HG03558 (cell line): ENCODE measurements around the gene RGS19.
"Not testable (repeated sequence)": the region's sequence is repeated elsewhere in the genome, so short reads cannot be mapped to it uniquely, and the experiment has no call there.

ENCODE experiments used
- ATAC-seq: cut with Tn5 transposase; IDR thresholded peaks from one replicate; pipeline ENCODE4 v1.9.1; 2021; ENCODE audit warnings: moderate number of reproducible peaks; ENCODE audit not compliant: unreplicated experiment; ENCODE audit errors: extremely low read depth

Gene RGS19, protein sequence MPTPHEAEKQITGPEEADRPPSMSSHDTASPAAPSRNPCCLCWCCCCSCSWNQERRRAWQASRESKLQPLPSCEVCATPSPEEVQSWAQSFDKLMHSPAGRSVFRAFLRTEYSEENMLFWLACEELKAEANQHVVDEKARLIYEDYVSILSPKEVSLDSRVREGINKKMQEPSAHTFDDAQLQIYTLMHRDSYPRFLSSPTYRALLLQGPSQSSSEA

DNA sequence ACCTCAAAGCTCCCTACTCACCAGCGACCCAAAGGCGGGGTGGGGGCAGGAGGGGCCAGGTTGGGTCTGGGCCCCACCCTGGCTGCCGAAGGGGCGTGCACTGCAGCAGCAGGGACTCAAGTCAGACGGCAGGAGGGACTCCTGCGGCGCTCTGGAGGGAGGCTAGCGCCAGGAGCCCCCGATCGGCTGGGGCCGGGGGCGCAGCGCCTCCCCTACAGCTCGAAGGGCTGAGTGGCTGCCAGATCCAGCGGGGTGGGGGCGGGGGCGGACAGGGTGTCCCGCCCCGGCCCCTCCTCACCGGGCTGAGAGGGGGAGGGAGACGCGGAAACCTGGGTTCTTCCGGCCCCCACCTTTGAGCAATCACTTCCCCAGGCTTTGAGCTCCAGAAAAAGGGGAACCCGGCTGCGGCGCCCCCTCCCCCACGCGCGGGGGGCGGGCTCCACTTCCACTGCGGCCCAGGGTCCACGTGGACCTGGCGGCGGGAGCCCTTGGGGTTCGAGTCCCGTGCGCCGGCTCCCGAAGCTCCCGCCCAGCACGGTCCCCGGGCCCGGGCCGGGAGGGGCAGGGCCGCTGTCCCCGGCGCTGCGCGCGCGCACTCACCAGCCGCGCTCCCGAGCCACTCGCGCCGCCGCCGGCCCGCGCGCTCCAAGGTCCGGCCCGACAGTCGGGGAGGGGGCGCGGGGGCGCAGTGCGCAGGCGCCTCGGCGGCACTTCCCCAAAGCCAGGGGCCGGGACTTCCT, at the start of gene RGS19:
RGS19 (minus strand) TSS at position 246 of the 740 bp plus-strand sequence. CDS start 2,632 bp downstream, outside the sequence.
- no peak for ATAC-seq

DNA sequence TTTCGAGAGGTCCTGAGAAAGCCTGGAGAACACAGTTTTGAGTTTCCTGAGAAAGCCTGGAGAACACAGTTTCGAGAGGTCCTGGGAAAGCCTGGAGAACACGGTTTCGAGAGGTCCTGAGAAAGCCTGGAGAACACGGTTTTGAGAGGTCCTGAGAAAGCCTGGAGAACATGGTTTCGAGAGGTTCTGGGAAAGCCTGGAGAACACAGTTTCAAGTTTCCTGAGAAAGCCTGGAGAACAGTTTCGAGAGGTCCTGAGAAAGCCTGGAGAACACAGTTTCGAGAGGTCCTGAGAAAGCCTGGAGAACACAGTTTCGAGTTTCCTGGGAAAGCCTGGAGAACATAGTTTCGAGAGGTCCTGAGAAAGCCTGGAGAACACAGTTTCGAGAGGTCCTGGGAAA, 44.2 kb upstream of the RGS19 start:
- not testable (repeated sequence) for ATAC-seq

DNA sequence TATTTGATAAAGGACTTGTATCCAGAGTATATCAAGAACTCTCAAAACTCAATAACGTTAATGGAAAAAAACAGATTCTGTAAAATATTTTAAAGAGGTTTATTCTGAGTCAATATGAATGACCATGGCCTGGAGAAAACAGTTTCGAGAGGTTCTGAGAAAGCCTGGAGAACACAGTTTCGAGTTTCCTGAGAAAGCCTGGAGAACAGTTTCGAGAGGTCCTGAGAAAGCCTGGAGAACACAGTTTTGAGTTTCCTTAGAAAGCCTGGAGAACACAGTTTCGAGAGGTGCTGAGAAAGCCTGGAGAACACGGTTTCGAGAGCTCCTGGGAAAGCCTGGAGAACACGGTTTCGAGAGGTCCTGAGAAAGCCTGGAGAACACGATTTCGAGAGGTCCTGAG, 43.6 kb upstream of the RGS19 start:
- ATAC-seq: not testable (repeated sequence)

DNA sequence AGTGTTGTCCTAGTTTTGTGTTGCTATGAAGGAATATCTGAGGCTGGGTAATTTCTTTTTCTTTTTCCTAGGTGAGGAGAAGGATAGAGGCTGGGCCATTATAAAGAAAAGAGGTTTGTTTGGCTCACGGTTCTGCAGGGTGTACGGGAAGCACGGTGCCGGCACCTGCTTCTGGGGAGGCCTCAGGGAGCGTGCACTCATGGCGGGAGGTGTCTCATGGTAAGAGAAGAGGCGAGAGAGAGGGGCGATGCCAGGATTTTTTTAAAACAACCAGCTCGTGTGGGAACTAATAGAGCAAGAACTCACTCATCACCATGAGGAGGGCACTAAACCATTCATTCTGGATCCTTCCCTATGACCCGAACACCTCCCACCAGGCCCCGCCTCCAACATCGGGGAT, 42.3 kb upstream of the RGS19 start:
- no peak for ATAC-seq

DNA sequence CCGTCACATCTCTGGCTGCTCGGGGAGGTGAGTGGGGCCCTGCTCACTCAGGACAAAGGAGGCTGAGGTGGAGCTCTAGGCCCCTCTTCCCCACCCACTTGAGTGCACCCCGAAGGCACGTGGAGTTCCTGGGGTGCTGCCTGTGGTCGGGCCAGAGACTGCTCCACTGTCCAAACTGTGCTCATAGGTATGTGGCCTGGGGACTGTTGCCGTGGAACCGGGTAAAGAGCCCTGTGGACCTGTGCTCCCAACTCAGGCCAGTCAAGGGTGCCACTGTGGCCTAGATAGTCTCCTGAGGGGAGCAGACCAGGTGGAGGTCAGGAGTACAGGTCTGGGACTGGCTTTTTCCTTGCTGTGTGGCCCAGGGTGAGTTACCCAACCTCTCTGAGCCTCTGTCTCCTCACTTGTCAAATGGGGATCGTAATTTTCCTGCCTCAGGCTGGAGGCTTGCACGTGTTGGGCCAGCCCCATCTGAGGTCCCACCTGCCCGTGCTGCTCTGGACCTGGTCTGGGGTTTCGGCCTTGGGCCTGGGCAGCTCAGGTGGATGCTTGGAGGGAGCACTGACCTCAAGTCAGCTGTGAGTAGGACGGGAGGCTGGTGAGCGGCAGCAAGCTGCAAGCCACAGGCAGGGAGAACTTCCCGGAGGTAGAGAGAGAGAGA, 40.5 kb upstream of the RGS19 start:
- no peak for ATAC-seq

DNA sequence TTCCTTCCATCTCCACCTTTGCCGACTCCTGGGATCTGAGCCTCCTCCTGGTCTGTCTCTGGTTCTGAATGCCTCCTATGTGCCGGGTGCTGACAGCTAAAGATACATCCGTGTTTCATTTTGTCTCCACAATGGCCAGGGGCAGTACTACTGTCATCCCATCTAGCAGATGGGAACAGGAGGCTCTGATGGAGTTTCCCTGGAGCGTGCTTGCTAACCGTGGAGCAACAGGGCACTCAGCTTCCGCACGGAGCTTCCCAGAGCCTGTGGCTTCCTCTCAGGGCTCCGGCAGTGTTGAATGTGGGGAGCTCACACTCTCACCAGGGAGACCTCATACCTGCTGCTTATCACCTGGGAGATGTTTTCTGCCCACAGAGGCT, 40.0 kb upstream of the RGS19 start:
- no peak for ATAC-seq

DNA sequence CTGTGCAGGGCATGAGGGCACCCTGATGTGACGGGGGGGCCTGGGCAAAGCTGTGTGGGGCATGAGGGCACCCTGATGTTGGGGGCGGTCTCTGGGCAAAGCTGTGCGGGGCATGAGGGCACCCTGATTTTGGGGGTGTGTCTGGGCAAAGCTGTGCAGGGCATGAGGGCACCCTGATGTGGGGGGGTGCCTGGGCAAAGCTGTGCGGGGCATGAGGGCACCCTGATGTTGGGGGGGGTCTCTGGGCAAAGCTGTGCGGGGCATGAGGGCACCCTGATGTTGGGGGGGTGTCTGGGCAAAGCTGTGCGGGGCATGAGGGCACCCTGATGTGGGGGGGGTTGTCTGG, 38.1 kb upstream of the RGS19 start:
- ATAC-seq: not testable (repeated sequence)

DNA sequence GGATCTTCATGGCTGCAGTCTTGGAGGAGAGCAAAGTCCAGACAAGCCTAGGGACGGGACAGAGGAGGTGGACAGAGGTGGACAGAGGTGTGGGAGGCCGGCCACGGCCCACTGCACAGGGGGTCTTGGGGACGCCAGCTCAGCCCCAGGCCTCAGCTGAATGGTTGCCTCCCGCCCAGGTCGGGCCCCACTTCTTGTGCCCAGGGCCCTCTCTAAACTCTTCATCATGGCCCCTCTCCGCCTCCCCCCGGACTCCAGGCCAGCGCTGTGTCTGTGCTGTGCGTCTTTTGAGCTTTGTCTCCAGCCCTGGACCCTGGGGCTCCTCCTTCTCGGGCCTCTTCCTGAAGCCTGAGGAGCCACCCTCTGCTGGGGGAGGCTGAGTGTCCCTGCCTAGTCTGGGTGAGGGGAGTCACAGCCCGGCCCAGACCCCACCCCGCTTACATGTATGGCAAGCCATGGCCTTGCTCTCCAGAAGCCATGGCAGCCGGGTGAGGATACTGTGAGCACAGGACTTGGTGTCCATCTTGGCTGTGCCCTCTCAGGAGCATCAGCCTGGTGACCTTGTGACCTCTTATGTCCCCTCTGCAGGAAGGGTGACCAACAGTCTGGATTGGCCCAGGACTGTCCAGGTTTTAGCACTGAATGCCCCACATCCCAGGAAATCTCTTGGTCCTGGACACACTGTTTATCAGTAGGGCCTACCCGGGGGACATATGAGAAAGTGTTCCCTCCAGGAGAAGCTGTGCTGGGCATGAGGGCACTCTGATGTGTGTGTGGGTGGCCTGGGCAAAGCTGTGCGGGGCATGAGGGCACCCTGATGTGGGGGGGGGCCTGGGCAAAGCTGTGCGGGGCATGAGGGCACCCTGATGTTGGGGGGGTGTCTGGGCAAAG, 37.5 kb upstream of the RGS19 start:
- ATAC-seq: no peak

DNA sequence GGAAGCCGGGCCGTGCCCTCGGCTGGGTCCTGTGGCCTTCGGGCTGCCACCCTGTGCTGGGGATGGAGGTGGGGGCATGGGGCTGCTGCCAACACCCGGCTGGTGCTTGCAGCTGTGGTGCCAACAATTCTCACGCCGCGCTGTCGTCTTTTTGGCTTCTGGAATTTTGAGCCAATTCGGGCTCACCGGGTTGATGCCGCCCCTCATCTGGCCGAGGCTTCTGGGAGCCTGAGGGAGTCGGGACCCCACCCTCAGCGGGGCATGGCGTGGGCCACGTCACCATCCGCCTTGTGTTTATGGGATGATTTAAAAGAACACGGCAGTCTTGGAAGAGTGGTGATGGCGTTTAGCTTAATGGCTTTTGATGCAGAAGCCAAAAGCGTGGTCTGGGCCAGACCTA, 36.7 kb upstream of the RGS19 start:
- ATAC-seq: no peak

DNA sequence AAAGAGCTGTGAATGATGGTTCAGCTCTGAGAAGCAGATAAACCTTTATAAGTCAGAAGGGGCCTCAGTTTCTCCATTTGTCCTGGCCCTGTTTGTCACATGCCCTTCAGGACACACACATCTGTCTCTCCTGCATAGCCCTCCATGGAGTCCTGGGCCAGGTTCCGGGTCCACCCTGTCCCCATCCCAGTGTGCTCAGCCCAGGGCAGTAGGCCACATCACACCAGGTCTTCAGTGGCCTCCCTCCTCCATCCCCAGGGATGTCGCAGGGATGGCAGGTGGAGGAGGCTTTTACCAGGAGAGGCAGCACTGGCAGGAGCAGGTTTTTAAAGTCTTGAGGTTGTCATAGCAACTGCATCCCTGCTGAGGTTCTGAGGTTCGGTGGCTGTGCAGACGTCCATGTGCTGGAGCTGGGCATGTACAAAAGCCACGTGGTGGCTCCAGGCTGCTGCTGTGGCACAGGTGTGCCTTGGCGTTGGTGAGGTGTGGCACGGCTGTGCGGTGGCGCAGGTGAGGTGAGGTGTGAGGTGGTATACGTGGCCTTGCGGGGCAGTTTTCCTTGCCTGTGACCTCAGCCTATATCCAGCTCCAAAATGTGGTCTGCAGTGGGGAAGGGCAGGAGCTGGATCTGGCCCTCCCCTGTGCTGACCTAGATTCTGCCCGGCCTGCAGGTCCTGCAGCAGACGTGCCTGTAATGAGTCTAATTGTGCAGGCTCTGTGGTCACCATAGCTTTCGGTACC, 36.0 kb upstream of the RGS19 start:
- ATAC-seq: no peak

DNA sequence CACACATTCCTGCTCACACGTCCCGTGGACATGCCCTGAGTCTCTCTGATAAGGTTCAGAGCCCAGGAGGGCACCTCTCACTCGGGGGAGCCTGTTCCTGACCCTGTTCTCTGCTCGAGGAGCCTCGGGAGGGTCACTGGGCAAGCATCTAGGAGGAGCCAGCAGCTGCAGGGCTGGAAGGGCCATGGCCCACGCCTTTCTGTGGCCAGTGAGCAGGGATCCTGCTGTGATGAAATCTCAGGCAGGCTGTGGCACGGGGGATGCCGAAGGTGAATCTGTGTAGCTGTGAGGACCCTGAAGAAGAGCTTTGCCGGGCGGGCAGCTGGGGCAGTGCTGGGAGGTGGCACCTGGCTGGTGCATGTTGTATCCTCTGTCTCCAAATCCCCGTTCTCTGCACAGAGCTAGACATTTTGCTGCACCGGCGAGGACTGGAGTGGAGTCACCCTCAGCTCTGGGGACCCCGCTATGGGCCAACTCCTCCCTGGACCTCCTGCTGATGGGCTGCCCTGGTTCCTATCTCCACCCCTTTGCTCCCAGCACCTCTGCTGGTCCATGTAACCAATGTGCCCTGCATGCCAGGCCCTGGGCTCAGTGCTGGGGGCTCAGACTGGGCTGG, 35.1 kb upstream of the RGS19 start:
- no peak for ATAC-seq

DNA sequence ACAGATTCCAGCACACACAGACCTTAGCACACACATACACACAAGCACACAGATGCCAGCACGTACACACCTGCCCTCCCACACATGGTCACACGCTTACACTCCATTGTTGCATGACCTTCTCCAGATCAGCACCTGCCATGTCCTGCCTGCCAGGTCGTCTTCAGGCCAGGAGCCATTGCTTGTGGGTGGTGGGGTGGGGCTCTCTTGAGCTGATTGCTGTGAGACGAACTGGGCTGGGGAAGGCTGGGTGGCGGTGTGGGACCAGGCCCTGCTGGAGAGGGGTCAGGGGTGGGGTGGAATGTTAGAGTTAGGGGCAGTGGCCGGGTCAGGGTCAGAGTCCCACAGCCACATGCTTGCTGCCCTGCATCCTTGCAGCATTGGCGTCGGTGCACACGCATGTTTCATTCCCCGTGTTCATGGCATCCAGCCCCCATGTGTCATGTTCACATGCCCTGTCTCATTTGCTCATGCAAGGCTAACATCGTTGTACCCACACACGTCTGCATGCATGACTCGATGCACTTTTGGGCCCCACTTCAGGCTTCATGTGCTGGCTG, 34.6 kb upstream of the RGS19 start:
- no peak for ATAC-seq

DNA sequence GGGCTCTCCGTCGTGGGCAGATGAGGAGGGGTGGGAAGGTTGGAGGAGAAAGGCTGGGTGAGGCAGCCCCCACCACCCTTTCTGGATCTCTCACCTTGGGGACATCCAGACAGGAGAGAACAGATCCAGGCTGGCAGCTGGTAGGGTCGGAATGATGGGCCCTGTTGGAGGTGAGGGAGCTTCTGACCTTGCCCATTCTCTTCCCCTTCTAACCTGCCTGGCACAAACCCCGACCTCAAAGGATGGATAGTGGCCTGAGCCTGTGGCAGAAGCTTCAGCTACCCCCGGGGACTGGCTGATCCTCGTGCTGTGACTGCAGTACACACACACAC, 34.1 kb upstream of the RGS19 start:
- ATAC-seq: no peak

DNA sequence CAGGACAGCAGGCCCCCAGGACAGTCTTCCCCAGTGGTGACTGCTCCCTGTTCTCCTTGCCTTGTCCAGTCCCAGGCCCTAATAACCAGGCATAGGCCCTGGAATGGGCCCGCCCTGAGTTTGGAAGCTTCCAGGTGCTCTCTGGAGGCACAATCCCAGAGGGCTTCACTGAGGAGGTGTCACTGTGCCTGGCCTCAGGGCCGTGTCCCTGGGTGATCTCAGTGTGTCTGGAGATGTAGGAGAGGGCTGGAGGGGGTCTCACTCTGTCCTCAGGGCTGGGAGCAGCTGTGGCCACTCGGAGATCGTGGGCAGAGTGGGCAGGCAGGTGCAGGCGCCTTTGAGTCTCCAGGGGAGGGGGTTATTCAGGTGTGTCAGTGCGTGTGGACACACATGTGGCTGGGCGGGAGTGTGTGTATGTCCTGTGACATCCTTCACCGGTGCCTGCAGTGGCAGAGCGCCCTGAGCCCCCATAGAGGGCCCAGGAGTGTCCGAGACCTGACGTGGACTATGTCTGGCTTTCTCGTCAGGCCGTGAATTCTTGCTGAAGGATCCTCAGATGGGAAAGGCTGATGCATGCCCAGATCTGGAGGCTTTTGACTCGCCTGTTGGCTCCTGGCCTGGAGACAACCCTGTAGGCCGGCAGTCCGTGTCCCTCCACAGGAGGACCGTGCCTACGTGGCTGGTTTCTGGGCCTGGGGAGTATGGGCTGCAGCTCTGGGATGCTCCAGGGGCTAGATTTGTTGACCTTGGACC, 33.5 kb upstream of the RGS19 start:
- no peak for ATAC-seq

DNA sequence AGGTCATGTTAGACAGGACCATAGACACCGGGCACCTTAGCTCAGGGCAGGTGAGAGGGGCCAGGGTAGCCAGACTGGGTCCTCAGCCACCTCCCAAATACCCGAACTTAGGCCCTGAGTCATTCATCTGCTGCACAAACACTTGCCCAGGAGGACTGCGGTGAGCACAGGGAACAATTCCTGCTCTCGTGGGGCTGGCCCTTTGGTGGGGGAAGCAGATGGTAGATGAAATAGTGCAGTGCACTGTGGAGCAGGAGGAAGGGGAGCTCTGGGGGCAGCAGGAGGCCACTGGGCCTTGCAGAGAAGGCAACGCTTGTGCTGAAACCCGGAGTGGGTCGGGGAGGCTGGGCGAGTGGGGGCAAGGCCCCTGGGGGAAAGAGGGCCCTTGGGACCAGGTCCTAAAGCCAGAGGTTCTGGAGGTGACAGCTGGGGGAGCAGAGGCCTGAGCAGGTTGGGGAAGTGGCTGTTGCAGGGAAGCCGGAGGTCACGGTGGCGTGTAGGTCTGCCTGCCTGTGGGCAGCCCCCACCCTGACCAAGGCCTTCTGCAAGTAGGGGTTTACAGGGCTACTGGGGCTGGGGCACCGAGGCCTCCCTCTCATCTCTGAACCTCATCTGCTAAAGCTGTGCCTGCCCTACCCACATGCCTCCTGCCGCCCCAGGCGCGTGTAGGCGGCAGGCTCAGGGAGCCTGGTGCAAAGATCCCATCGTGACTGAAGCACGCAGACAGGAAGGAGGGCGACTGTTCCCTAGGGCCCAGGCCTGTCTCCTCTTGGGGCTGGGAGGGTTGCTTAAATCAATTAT, 32.7 kb upstream of the RGS19 start:
- ATAC-seq: no peak

DNA sequence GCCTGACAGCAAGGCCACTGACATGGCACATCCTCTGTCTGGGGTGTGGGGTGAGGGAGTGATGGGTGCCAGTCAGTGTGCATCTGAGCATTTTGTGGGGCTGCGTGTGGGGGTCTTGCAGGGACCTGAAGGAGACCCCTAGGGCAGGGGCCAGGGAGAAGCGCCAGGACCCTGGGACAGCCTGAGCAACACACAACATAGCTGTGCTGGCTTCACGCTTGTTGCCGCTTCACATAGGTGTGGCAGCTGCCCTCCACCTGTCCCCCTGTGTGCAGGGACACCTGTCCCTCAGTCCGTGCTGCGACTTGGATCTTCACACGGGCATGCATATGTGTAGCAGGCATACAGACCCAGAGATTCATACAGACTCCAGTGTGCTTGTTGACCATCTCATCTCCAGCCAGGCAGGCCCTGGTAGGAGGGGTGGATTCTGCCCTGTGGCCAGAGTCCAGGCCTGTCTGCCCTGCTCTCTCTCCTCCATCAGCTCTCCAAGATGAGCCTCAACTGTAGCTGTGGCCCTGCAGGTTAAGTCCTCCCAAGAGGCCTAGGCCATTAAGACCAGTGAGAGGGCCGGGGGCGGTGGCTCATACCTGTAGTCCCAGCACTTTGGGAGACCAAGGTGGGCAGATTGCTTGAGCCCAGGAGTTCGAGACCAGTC, 31.2 kb upstream of the RGS19 start:
- no peak for ATAC-seq

DNA sequence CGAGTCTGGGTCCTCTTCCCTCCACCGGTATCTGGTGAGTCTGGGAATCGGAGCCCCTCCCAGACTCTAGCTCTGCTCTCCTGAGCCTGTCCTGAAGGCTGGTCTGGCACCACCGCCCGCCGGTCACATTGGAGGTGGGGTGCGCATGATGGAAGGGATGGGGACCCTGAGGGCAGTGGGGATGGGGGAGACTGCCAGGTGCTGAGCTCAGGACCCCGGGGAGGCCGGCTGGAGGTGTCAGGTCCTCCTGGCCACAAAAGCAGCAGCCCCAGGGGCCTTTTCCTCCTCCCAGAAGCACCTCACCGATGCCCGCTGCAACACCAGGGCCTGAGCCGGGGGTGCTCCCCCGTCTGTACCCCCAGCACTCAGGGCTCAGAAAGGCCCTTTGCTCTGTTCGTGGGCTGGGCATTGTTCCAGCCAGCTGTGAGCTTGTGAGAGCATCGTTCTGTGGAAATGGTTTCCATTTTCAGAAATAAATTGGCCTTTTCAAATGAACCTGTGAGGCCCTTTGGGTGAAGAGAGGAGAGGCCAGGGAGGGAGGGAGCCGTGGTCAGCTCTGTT, 30.6 kb upstream of the RGS19 start:
- ATAC-seq: no peak
